H9 (cell line): ENCODE measurements around the gene MCM3. TPM values are rescaled to one million over a fixed set of nuclear protein-coding genes. Genes with fewer than 3 reads are reported as not detected.

Experiments used
- DNase-seq: peaks from one replicate; pipeline ENCODE4 v3.0.0-alpha.2; 2017
- H2AFZ ChIP-seq: one replicate; pipeline ENCODE4 v1.6.1; 2013; ENCODE audit warnings: mild to moderate bottlenecking, low read length, control low read depth, moderate library complexity
- H2AK5ac ChIP-seq: 2 replicates; pipeline ENCODE4 v1.6.1; 2013; ENCODE audit warnings: low read length, control low read depth, mixed read lengths; ENCODE audit not compliant: insufficient read length
- H2BK120ac ChIP-seq: one replicate; pipeline ENCODE4 v1.6.1; 2013; ENCODE audit warnings: low read depth, mild to moderate bottlenecking, low read length, control low read depth, inconsistent platforms; ENCODE audit not compliant: poor library complexity, severe bottlenecking
- H2BK12ac ChIP-seq: 2 replicates; pipeline ENCODE4 v1.6.1; 2013; ENCODE audit warnings: low read length, control low read depth, mixed read lengths, low read depth; ENCODE audit not compliant: insufficient read length
- H2BK15ac ChIP-seq: 2 replicates; pipeline ENCODE4 v1.6.1; 2013; ENCODE audit warnings: low read depth, low read length, control low read depth
- H2BK20ac ChIP-seq: one replicate; pipeline ENCODE4 v1.6.1; 2013; ENCODE audit warnings: low read depth, mild to moderate bottlenecking, low read length, control low read depth, inconsistent platforms; ENCODE audit not compliant: poor library complexity, severe bottlenecking
- H2BK5ac ChIP-seq: 2 replicates; pipeline ENCODE4 v1.6.1; 2013; ENCODE audit warnings: low read length, control low read depth, mixed read lengths; ENCODE audit not compliant: insufficient read length
- H3K14ac ChIP-seq: 2 replicates; pipeline ENCODE4 v1.6.1; 2013; ENCODE audit warnings: low read length, control low read depth; ENCODE audit not compliant: insufficient read depth
- H3K18ac ChIP-seq: 2 replicates; pipeline ENCODE4 v1.6.1; 2013; ENCODE audit warnings: low read depth, mild to moderate bottlenecking, mixed read lengths, low read length, control low read depth; ENCODE audit not compliant: insufficient read length
- H3K23ac ChIP-seq: 2 replicates; pipeline ENCODE4 v1.6.1; 2013; ENCODE audit warnings: low read length, control low read depth, mixed read lengths, low read depth; ENCODE audit not compliant: insufficient read length
- H3K23me2 ChIP-seq: 2 replicates; pipeline ENCODE4 v1.6.1; 2013; ENCODE audit warnings: low read depth, mild to moderate bottlenecking, mixed read lengths, low read length, control low read depth; ENCODE audit not compliant: insufficient read length, poor library complexity, severe bottlenecking
- H3K27ac ChIP-seq: 2 replicates; pipeline ENCODE4 v1.5.1; 2013; ENCODE audit warnings: low read length, control low read depth, mixed read lengths, low read depth; ENCODE audit not compliant: insufficient read length
- H3K27me3 ChIP-seq: 2 replicates; pipeline ENCODE4 v1.6.1; 2013; ENCODE audit warnings: low read length, control low read depth, inconsistent platforms; ENCODE audit not compliant: insufficient read depth
- H3K4ac ChIP-seq: 2 replicates; pipeline ENCODE4 v1.6.1; 2013; ENCODE audit warnings: low read depth, mild to moderate bottlenecking, control low read depth, inconsistent platforms, low read length, moderate library complexity
- H3K4me1 ChIP-seq: 2 replicates; pipeline ENCODE4 v1.6.1; 2013; ENCODE audit warnings: low read length, control low read depth, inconsistent platforms; ENCODE audit not compliant: insufficient read depth
- H3K4me2 ChIP-seq: 2 replicates; pipeline ENCODE4 v1.6.1; 2013; ENCODE audit warnings: low read length, control low read depth, mixed read lengths; ENCODE audit not compliant: insufficient read length, insufficient read depth
- H3K56ac ChIP-seq: 2 replicates; pipeline ENCODE4 v1.6.1; 2013; ENCODE audit warnings: low read depth, mild to moderate bottlenecking, mixed read lengths, low read length, control low read depth; ENCODE audit not compliant: insufficient read length
- H3K79me1 ChIP-seq: 2 replicates; pipeline ENCODE4 v1.6.1; 2013; ENCODE audit warnings: low read depth, mild to moderate bottlenecking, moderate library complexity, low read length, control low read depth, inconsistent platforms; ENCODE audit not compliant: insufficient read depth, poor library complexity, severe bottlenecking
- H3K79me2 ChIP-seq: 2 replicates; pipeline ENCODE4 v1.6.1; 2013; ENCODE audit warnings: low read length, control low read depth, inconsistent platforms; ENCODE audit not compliant: insufficient read depth
- H3K9ac ChIP-seq: 2 replicates; pipeline ENCODE4 v1.6.1; 2013; ENCODE audit warnings: low read length, control low read depth, mixed read lengths; ENCODE audit not compliant: insufficient read length; ENCODE audit errors: extremely low read depth
- H3K9me3 ChIP-seq: one replicate; pipeline ENCODE4 v1.6.1; 2013; ENCODE audit warnings: low read depth, low read length, inconsistent platforms; ENCODE audit not compliant: control insufficient read depth
- H3T11ph ChIP-seq: one replicate; pipeline ENCODE4 v1.6.1; 2013; ENCODE audit warnings: mild to moderate bottlenecking, low read length, control low read depth, inconsistent platforms
- H4K20me1 ChIP-seq: one replicate; pipeline ENCODE4 v1.6.1; 2013; ENCODE audit not compliant: control insufficient read depth, insufficient read length, insufficient read depth
- H4K5ac ChIP-seq: 2 replicates; pipeline ENCODE4 v1.6.1; 2013; ENCODE audit warnings: low read depth, mild to moderate bottlenecking, mixed read lengths, low read length, control low read depth; ENCODE audit not compliant: insufficient read length
- H4K8ac ChIP-seq: replicated peaks from 2 replicates; pipeline ENCODE4 v1.6.1; 2013; ENCODE audit warnings: low read length, control low read depth, mixed read lengths, low read depth; ENCODE audit not compliant: insufficient read length
- H4K91ac ChIP-seq: 2 replicates; pipeline ENCODE4 v1.6.1; 2013; ENCODE audit warnings: low read depth, mild to moderate bottlenecking, moderate library complexity, mixed read lengths, low read length, control low read depth; ENCODE audit not compliant: insufficient read length
- H3K27ac Mint-ChIP-seq, 3 experiments: 2 replicates in 2 of 3; 3 replicates in 1 of 3; pipeline ENCODE4 v1.8.0; 2020 to 2021; ENCODE audit warnings: mixed read lengths in 3 of 3, mild to moderate bottlenecking in 1 of 3, moderate library complexity in 1 of 3
- H3K27me3 Mint-ChIP-seq: 2 replicates; pipeline ENCODE4 v1.8.0; 2021; ENCODE audit warnings: low read depth, mild to moderate bottlenecking, moderate library complexity, mixed read lengths
- H3K36me3 Mint-ChIP-seq, 3 experiments: 2 replicates in 2 of 3; 3 replicates in 1 of 3; pipeline ENCODE4 v1.8.0; 2020 to 2021; ENCODE audit warnings: low read depth in 3 of 3, mixed read lengths in 3 of 3; ENCODE audit not compliant: insufficient read depth in 1 of 3
- H3K4me1 Mint-ChIP-seq, 2 experiments: 2 replicates each; pipeline ENCODE4 v1.8.0; 2020; ENCODE audit warnings: mixed read lengths in 2 of 2
- H3K4me3 Mint-ChIP-seq, 2 experiments: 2 replicates in 1 of 2; 3 replicates in 1 of 2; pipeline ENCODE4 v1.8.0; 2020 to 2021; ENCODE audit warnings: mild to moderate bottlenecking in 2 of 2, mixed read lengths in 2 of 2, moderate library complexity in 1 of 2
- H3K9me3 Mint-ChIP-seq, 2 experiments: 2 replicates in 1 of 2; 3 replicates in 1 of 2; pipeline ENCODE4 v1.8.0; 2020; ENCODE audit warnings: mild to moderate bottlenecking in 2 of 2, mixed read lengths in 2 of 2, moderate library complexity in 1 of 2
- WGBS: extraction: QIAGEN DNeasy Blood & Tissue Kit; methylation state at CpG from one replicate; pipeline ENCODE4 v1.1.7; 2013; ENCODE audit warnings: missing lambda C conversion rate, low lambda C conversion rate, mixed read lengths; ENCODE audit not compliant: insufficient read length; ENCODE audit errors: extremely low coverage; 5-methylcytosine and 5-hydroxymethylcytosine counted together
- total RNA-seq: library from RNA; stranded (reverse); gene quantifications from 2 replicates; pipeline ENCODE4 v1.2.1, GENCODE V29; 2021
- TF ChIP-seq, protein P1 (sequence below): fragments of 200-600 bp; sonication (generic); conservative IDR thresholded peaks from 3 replicates; pipeline ENCODE4 v1.8.0; 2021; ENCODE audit warnings: antibody characterized with exemption, mild to moderate bottlenecking

Gene MCM3
- total RNA-seq, 1 experiment from 2014 or later: 252 TPM

DNA sequence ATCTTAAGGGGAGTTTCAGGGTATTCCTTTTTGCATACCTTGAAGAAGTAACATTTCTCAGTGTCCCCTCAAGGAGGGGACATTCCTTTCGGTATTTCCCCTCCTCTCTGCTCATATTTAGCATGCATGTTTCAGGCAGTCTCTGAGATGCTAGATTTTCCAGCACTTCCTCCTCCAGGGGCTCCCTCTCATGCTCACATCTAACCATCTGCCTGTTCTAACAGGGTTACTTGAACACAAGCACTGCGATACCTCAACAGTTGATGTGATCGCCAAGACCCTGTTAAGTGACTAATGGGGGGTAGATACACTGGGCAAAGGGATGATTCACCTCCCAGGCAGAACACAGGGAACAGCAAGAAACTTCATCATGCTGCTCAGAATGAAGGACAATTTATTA is 12.9 kb upstream of the MCM3 start:
- H2BK20ac ChIP-seq: no peak overlapping the region
- H3K9ac ChIP-seq: no peak overlapping the region
- no peaks in the 10 kb centered on the region for H3K27me3 ChIP-seq
- H4K91ac ChIP-seq: no peak overlapping the region
- H4K5ac ChIP-seq: no peak overlapping the region
- no peak overlapping the region for H3T11ph ChIP-seq
- no peak overlapping the region for H2BK15ac ChIP-seq
- no peaks in the 10 kb centered on the region for H3K9me3 ChIP-seq
- TF ChIP-seq, protein P1, sequence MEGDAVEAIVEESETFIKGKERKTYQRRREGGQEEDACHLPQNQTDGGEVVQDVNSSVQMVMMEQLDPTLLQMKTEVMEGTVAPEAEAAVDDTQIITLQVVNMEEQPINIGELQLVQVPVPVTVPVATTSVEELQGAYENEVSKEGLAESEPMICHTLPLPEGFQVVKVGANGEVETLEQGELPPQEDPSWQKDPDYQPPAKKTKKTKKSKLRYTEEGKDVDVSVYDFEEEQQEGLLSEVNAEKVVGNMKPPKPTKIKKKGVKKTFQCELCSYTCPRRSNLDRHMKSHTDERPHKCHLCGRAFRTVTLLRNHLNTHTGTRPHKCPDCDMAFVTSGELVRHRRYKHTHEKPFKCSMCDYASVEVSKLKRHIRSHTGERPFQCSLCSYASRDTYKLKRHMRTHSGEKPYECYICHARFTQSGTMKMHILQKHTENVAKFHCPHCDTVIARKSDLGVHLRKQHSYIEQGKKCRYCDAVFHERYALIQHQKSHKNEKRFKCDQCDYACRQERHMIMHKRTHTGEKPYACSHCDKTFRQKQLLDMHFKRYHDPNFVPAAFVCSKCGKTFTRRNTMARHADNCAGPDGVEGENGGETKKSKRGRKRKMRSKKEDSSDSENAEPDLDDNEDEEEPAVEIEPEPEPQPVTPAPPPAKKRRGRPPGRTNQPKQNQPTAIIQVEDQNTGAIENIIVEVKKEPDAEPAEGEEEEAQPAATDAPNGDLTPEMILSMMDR: no peak
- no peak overlapping the region for H3K27ac ChIP-seq
- H3K27me3 Mint-ChIP-seq: no peaks in the 10 kb centered on the region; the same call in 1 of the 2 replicates
- H2BK120ac ChIP-seq: no peak overlapping the region
- no peak overlapping the region for H3K18ac ChIP-seq
- H3K27ac Mint-ChIP-seq: no peak overlapping the region
- no peaks in the 10 kb centered on the region for H3K79me1 ChIP-seq
- H2AK5ac ChIP-seq: no peak overlapping the region
- no peak overlapping the region for H3K14ac ChIP-seq
- H4K20me1 ChIP-seq: no peaks in the 10 kb centered on the region
- no peaks in the 10 kb centered on the region for H3K79me2 ChIP-seq
- peaks cover 21 to 26% of the 10 kb centered on the region in 2 experiments for H3K9me3 Mint-ChIP-seq
- no peak overlapping the region for H3K4ac ChIP-seq
- no peak overlapping the region for H3K56ac ChIP-seq
- H3K23me2 ChIP-seq: no peaks in the 10 kb centered on the region
- H4K8ac ChIP-seq: no peak overlapping the region
- no peak overlapping the region for H3K23ac ChIP-seq
- no peaks in the 10 kb centered on the region for H3K4me1 Mint-ChIP-seq
- H2AFZ ChIP-seq: no peak overlapping the region
- H3K4me3 Mint-ChIP-seq: no peak overlapping the region
- no peak overlapping the region for H2BK12ac ChIP-seq
- no peaks in the 10 kb centered on the region for H3K4me1 ChIP-seq
- H3K4me2 ChIP-seq: no peak overlapping the region
- H3K36me3 Mint-ChIP-seq: peaks cover 0 to 13% (median 5%) of the 10 kb centered on the region in 3 experiments; a peak in 4 of 7 replicates
- WGBS: no CpG with 5 or more reads among the region's 3 CpGs
- DNase-seq: no peak
- no peak overlapping the region for H2BK5ac ChIP-seq
